SW 1271 (cell line): ENCODE measurements around the gene TNFRSF1A.

Experiments
- DNase-seq, 2 experiments: peaks; one replicate each; lab custom pipeline; 2025; lab: John Stamatoyannopoulos, UW

The TNFRSF1A gene

DNA sequence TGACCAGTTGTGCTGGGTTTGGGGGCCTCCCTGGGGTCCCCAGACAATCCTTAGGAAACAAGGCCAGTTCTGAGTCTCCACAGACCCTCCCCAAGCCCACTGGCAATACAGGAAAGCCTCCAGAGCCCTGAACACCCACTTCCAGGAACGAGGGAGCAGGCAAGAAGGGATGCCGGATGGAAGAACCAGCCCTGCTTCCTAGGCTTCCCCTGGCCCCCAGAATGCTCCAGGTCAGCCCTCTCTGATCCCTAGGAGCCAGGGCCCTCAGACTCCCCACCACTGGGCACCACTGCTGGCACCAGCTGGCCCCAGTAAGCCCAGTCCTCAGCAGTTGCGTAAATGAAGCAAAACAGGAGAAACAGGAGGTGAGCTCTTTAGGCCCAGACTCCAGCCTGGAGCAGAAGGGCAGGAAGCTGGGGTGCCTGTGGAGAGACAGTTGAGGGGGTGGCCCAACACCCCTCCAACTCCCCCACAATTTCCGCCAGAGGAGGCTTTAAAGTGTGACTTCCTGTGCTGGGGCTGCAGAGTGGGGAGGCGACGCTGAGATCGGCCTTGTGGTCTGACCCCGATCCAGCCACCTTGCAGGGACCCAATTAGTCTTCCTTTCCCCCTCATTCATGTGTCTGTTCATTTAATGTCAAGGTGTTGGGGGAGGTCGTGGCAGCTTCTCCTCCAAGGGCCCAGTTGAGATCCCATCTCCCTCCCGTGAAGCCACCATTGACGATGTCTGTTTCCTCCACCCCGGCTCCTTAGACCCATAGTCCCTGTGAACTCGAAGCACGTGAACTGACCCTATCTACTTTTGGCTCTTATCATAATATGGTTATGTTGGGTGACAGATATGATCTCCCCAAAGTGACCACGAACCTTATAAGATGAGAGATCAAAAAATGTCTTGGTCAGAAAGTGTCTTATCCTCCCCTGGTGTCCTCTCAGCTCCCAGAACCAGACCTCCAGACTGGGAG lies 4.7 kb downstream of the TNFRSF1A start:
- peak; percentile 72 to 75 for DNase-seq

GRCh38 chr12:6336079-6336888 lies 5.6 kb downstream of the TNFRSF1A start:
- DNase-seq, result peak; percentile 99 to 100

GRCh38 chr12:6335451-6336078 lies 6.3 kb downstream of the TNFRSF1A start:
- DNase-seq, result peak; percentile 56 to 73

- DNase-seq, result no peak
Measured at GRCh38 chr12:6334940-6335450, 6.9 kb downstream of the TNFRSF1A start.

GRCh38 chr12:6334359-6334758 lies 7.5 kb downstream of the TNFRSF1A start:
- no peak for DNase-seq

DNA sequence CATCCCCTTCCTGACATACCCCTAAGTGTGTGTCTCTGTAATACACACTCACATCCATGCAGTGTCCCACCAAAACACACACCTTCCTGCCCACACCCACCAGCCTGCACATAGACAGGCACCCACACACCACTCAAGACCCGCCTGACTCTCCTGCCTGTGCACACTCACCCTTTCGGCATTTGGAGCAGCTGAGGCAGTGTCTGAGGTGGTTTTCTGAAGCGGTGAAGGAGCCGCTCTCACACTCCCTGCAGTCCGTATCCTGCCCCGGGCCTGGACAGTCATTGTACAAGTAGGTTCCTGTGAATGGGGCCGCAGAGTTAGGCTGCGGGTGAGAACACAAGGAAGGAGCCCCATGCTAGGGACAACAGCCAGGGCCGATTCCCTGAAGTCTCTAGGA lies 8.3 kb downstream of the TNFRSF1A start:
- DNase-seq, result peak in 1 of 2 experiments; percentile 23

GRCh38 chr12:6333029-6333428 lies 8.8 kb downstream of the TNFRSF1A start:
- DNase-seq, result no peak

DNA sequence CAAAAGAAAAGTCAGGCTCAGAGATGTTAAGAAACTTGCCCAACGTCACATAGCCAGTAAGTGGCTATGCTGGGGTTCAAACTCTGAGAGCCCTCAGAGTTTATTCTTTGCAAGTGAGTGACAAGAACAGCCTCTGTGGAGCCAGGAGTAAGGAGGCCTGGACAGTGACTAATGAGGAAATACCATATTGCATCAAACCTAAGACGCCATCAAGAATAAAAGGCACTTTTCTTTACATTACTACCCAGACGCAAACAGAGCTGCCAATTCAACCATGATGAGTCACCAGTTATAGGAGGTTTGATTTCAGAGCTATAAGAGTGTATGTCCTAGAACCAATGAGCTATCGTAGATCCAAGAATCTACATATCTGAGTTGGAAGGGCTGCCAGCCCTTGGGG lies 9.4 kb downstream of the TNFRSF1A start:
- peak in 1 of 2 experiments; percentile 42 for DNase-seq

GRCh38 chr12:6330999-6331714 lies 10.7 kb downstream of the TNFRSF1A start:
- no peak for DNase-seq

GRCh38 chr12:6330192-6330591 lies 11.7 kb downstream of the TNFRSF1A start:
- DNase-seq, result no peak

DNA sequence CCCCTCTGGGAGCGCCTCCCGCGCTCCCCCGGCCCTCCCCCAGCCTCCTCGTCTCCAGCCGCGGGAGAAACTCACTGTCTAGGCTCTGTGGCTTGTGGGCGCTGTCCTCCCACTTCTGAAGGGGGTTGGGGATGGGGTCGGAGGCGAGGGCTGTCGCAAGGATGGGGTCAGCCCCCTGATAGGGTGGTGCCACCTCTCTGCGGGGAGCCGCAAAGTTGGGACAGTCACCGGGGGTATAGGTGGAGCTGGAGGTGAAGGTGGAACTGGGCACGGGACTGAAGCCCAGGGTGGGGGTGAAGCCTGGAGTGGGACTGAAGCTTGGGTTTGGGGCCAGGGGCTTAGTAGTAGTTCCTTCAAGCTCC lies 12.2 kb downstream of the TNFRSF1A start:
- no peak for DNase-seq

- no peak for DNase-seq
Measured at GRCh38 chr12:6328945-6329702, 12.8 kb downstream of the TNFRSF1A start.

GRCh38 chr12:6328045-6328779 lies 13.7 kb downstream of the TNFRSF1A start:
- DNase-seq, result no peak

- no peak for DNase-seq
Measured at GRCh38 chr12:6327229-6328041, 14.4 kb downstream of the TNFRSF1A start.

DNA sequence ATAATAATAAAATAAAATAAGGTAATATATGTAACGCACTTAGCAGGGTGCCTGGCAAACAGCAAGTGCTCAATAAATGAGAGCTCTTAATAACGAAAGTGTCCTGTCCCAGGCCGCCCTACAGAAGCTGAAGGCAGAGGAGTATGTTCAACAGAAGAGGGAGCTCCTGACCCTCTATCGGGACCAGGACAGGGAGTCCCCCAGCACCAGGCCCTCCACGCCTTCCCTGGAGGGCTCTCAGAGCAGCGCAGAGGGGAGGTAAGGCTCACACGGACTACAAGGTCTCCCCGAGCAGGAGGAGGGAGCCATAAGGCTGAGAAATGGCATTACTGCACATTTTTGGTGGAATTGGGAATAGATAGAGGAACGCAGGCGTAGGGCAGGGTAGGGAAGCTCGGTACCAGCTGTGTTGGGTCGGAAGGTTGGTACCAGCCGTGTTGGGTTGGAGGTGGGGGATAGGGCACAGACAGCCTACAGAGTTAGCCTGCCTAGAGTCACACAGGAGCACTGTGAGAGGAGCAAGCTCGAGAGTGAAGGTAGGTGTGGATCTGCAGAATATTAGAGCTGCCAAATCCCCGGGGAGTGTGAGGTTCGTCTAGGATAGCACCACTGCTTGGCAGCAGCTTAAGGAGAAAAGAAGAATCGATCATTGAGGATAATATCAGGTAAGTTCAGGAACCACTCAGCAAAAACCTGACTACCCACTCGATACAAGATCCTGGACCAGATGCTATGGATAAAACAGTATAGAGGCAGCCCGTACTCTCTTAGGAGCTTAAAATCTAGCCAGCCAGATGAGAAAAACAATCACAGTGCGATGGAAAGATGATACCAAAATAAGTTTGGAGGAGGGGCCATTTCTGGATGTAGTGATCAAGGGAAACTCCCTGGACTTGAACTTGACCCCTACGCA lies 15.3 kb downstream of the TNFRSF1A start:
- peak in 1 of 2 experiments; percentile 47 for DNase-seq

DNA sequence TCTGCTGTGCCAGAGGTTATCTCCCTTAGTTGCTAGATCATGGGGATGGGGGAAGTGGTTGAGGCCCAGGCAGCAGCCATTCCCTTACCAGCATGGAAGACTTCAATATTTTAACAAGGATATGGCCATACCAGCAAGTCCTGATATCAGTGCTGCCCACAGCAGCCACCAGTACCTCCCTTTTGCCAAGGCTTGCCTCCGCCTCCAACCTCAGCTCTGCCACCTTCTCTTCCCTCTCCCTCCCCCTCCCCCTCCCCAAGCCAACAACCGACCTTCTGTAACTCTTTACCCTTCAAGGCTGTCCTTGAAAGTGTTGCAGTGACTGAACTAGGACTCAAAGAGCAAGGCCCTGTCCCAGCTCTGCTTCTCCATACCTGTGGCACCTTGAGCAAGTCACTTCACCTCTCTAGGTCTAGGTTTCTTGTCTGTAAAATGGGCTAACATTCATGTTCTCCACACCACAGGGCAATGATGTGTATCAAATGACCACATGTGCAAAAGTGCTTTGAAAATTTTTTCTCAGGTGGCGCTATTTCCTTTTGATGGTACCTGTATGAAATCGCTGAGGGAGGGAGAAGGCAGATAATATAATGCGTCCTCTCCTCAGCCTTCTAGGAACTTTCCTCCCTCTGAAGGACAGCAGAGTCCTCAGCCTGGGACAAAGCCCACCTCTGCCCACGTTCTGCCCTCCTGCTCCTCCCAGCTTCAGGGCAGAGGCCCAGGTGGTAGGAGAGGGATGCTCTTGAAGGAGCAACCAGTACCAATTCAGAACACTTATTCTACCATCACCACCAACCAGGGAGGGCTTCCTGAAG lies 16.7 kb downstream of the TNFRSF1A start:
- peak in 1 of 2 experiments; percentile 32 for DNase-seq
